Neural crest cell (in vitro differentiated cells): Measurements from ENCODE around the gene LRRK1. TPM values are rescaled to one million over a fixed set of nuclear protein-coding genes. Genes with fewer than 3 reads are reported as not detected.

Experiments
- DNase-seq: peaks from one replicate; pipeline ENCODE4 v3.0.0; 2021; ENCODE audit warnings: low read depth, mixed read lengths, low spot score
- H3K27ac Mint-ChIP-seq: one replicate; pipeline ENCODE4 v1.8.0; 2021; ENCODE audit warnings: mild to moderate bottlenecking, mixed read lengths; ENCODE audit not compliant: unreplicated experiment
- H3K27me3 Mint-ChIP-seq: 2 replicates; pipeline ENCODE4 v1.8.0; 2021; ENCODE audit warnings: low read depth, mild to moderate bottlenecking, mixed read lengths
- H3K36me3 Mint-ChIP-seq: 2 replicates; pipeline ENCODE4 v1.8.0; 2021; ENCODE audit warnings: low read depth, mild to moderate bottlenecking, mixed read lengths
- H3K4me1 Mint-ChIP-seq: 2 replicates; pipeline ENCODE4 v1.8.0; 2021; ENCODE audit warnings: mixed read lengths
- H3K4me3 Mint-ChIP-seq: one replicate; pipeline ENCODE4 v1.8.0; 2021; ENCODE audit warnings: mild to moderate bottlenecking, mixed read lengths
- H3K9me3 Mint-ChIP-seq: 2 replicates; pipeline ENCODE4 v1.8.0; 2021; ENCODE audit warnings: mixed read lengths
- CTCF ChIP-seq: fragments of 200-600 bp; sonication (generic); conservative IDR thresholded peaks from 2 replicates; pipeline ENCODE4 v1.5.0; 2021; ENCODE audit warnings: antibody characterized with exemption, mild to moderate bottlenecking
- total RNA-seq: library from RNA; stranded (reverse); gene quantifications from 2 replicates; pipeline ENCODE4 v1.2.1, GENCODE V29; 2021

LRRK1 gene
- total RNA-seq, 1 donor from 2014 or later = 1.7 TPM

GRCh38 chr15:101054991-101055390, 135.8 kb downstream of the LRRK1 start:
- peaks cover 4% of the 10 kb centered on the region for H3K9me3 Mint-ChIP-seq

GRCh38 chr15:101055411-101055810, 136.3 kb downstream of the LRRK1 start:
- Mint-ChIP-seq H3K27ac (no peak overlapping the region), H3K9me3 (peaks cover 4% of the 10 kb centered on the region), H3K4me1 (peaks cover 22% of the 10 kb centered on the region), H3K36me3 (peaks cover 7% of the 10 kb centered on the region), H3K4me3 (no peak overlapping the region), H3K27me3 (no peaks in the 10 kb centered on the region)
- no peak for DNase-seq
- no peak for TF ChIP-seq CTCF

More at GRCh38 chr15:101054991-101055390, 135.8 kb downstream of the LRRK1 start:
- peaks cover 7% of the 10 kb centered on the region for H3K36me3 Mint-ChIP-seq
- no peak overlapping the region for H3K27ac Mint-ChIP-seq
- H3K4me3 Mint-ChIP-seq = no peak overlapping the region
- TF ChIP-seq CTCF = no peak
- DNase-seq = no peak
- H3K27me3 Mint-ChIP-seq = no peaks in the 10 kb centered on the region
- peaks cover 18% of the 10 kb centered on the region for H3K4me1 Mint-ChIP-seq

GRCh38 chr15:101056366-101057334, 137.5 kb downstream of the LRRK1 start:
- DNase-seq = no peak
- no peak overlapping the region for H3K27ac Mint-ChIP-seq
- no peaks in the 10 kb centered on the region for H3K27me3 Mint-ChIP-seq
- H3K9me3 Mint-ChIP-seq = peaks cover 4% of the 10 kb centered on the region
- peaks cover 33% of the 10 kb centered on the region for H3K4me1 Mint-ChIP-seq
- H3K4me3 Mint-ChIP-seq = no peak overlapping the region
- no peak for TF ChIP-seq CTCF
- H3K36me3 Mint-ChIP-seq = peaks cover 7% of the 10 kb centered on the region

GRCh38 chr15:101057841-101058407, 138.8 kb downstream of the LRRK1 start:
- peaks cover 4% of the 10 kb centered on the region for H3K9me3 Mint-ChIP-seq
- H3K27ac Mint-ChIP-seq = no peak overlapping the region
- H3K4me3 Mint-ChIP-seq = no peak overlapping the region
- no peak for TF ChIP-seq CTCF
- H3K4me1 Mint-ChIP-seq = peaks cover 43% of the 10 kb centered on the region
- DNase-seq = peak; percentile 0
- H3K36me3 Mint-ChIP-seq = peaks cover 7% of the 10 kb centered on the region
- H3K27me3 Mint-ChIP-seq = no peaks in the 10 kb centered on the region

GRCh38 chr15:101058735-101059134, 139.6 kb downstream of the LRRK1 start:
- DNase-seq = peak; percentile 0
- TF ChIP-seq CTCF = no peak
- Mint-ChIP-seq H3K4me3 (no peak overlapping the region), H3K4me1 (peaks cover 51% of the 10 kb centered on the region), H3K9me3 (peaks cover 4% of the 10 kb centered on the region), H3K27ac (no peak overlapping the region), H3K27me3 (no peaks in the 10 kb centered on the region), H3K36me3 (peaks cover 7% of the 10 kb centered on the region)
